ENCODE results near the gene ALS2CL. TPM values are rescaled to one million over a fixed set of nuclear protein-coding genes. Genes with fewer than 3 reads are reported as not detected.
"Not testable (repeated sequence)": the region's sequence is repeated elsewhere in the genome, so short reads cannot be mapped to it uniquely, and the experiment has no call there.

ALS2CL gene
- 1 to 10 TPM; 5.1 TPM for total RNA-seq

DNA sequence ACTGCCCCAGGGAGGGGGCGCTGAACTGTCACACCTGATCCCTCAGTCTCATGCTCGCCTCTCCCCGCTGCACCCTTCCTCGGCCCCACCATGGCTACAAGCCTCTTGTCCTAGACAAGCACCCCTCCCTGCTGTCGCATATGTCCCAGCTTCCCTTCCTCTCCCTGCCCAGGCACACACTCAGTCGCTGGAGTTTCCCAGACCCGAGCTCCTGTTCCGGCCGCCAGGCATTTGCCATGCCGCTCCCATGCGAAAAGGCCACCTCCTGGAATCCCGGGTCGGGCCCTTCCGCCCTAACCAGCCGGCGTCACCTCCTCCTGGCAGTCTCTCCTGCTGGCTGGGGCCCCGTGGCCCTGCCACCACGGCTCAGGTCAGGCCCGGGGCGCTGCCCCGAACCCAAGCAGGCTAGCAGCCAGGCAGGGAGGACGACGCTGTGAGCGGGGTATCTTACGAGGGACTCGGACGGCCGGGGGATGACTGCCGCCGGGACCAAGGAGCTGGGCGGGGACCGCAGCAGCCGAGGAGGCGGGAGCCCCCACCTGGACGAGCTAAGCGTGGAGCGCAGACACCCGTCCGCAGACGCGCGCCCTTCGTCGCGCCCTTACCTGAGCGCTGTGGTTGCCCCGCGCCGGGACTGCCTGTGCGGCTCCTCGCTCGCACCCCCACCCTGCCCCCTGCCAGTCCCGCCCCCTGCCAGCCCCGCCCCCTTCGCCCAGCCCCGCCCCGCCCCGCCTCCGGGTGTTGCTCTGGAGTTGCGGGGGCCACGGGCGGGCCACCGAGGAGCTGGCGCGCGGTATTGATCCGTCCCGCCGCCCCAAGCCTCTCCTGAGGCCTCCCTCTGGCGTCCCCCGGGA, at the start of gene ALS2CL:
ALS2CL (minus strand) TSS at position 642 of the 854 bp plus-strand sequence. CDS start 4,239 bp downstream, outside the sequence.
- intact Hi-C loops (cut with micrococcal nuclease), result loop anchor here (1.0 to 10.0 kb wide), 4 partner anchors 154 to 364 kb away; no protein-coding TSS in a partner anchor
- peak within 1 kb of the TSS; percentile 84 for H3K4me3 Mint-ChIP-seq
- DNase-seq, result peak; percentile 65
- H3K27me3 Mint-ChIP-seq (ENCODE audit: low read depth), result no peaks in the 10 kb centered on the region
- H3K9me3 Mint-ChIP-seq, result no peaks in the 10 kb centered on the region
- peaks cover 52% of the 10 kb centered on the region for H3K4me1 Mint-ChIP-seq (ENCODE audit: low read depth)
- peak within 1 kb of the TSS; percentile 36 for H3K27ac Mint-ChIP-seq
- CTCF ChIA-PET, result interaction anchor here (0.8 to 0.9 kb wide), 2 partner anchors 11 to 135 kb away, joined by 3 read pairs; no protein-coding TSS in a partner anchor
- H3K36me3 Mint-ChIP-seq (ENCODE audit: low read depth), result no peaks in the 10 kb centered on the region

DNA sequence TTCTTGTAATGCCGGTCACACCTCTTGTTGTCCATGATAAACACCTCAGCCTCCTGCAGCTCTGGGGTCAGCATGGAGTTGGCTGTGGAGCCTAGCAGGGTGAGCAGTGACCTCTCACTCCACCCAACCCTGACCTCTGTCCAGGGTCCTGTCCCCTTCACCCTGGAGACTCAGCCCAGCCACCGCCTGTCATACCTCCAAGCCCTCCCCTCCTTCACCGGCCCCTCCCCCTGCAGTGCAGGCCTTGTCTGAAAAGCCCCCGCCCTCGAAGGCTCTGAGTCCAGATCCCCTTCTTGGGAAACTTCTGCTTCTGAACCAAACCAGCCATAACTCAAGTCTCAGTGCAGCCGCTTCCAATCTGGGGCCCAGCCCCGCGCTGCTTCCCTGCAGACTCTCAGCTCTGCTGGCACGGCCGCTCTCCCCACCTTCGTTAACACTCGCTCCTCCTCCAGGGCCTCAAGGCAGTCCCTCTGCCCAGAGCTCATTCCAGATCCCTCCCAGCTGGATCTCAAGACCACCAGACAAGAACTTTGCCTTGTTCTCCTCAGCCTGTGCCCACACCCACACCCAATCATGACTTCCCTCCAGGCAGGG, 49.6 kb upstream of the ALS2CL start:
- H3K4me3 Mint-ChIP-seq, result no peak overlapping the region
- no peaks in the 10 kb centered on the region for H3K27me3 Mint-ChIP-seq (ENCODE audit: low read depth)
- no peaks in the 10 kb centered on the region for H3K9me3 Mint-ChIP-seq
- intact Hi-C loops (cut with micrococcal nuclease), result no loop called here
- H3K4me1 Mint-ChIP-seq (ENCODE audit: low read depth), result no peaks in the 10 kb centered on the region
- no peak overlapping the region for H3K27ac Mint-ChIP-seq
- DNase-seq, result no peak
- no peaks in the 10 kb centered on the region for H3K36me3 Mint-ChIP-seq (ENCODE audit: low read depth)
- CTCF ChIA-PET, result no interaction called here

- DNase-seq; H3K4me1 Mint-ChIP-seq (ENCODE audit: low read depth); CTCF ChIA-PET; H3K4me3 Mint-ChIP-seq; H3K27ac Mint-ChIP-seq; H3K9me3 Mint-ChIP-seq; H3K36me3 Mint-ChIP-seq (ENCODE audit: low read depth); H3K27me3 Mint-ChIP-seq (ENCODE audit: low read depth); intact Hi-C loops (cut with micrococcal nuclease): not testable (repeated sequence)
Observed at GRCh38 chr3:46739565-46739964, 46.1 kb upstream of the ALS2CL start.

DNA sequence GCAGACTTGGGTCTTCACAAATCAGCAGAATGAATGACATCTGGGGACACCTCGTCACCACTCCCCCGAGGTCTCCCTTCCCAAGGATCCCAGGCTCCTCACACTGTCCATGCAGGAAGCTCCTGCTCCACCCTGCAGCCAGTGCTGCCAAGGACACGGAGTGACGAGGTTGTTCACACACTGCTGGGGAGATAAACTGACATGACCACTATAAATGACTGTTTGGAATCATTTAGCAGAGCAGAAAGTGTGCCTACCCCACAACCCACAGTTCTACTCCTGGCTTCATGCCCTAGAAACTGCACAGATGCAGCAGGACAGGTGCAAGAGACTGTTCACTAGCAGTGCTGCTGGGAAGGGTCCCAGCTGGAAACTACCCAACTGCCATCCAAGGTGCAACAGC, 43.9 kb upstream of the ALS2CL start:
- no peaks in the 10 kb centered on the region for H3K27me3 Mint-ChIP-seq (ENCODE audit: low read depth)
- no peak overlapping the region for H3K27ac Mint-ChIP-seq
- CTCF ChIA-PET, result interaction anchor here (0.9 kb wide), 1 partner anchor 172 kb away, joined by 3 read pairs; no protein-coding TSS in a partner anchor
- no peaks in the 10 kb centered on the region for H3K4me1 Mint-ChIP-seq (ENCODE audit: low read depth)
- intact Hi-C loops (cut with micrococcal nuclease), result no loop called here
- DNase-seq, result no peak
- no peaks in the 10 kb centered on the region for H3K9me3 Mint-ChIP-seq
- H3K36me3 Mint-ChIP-seq (ENCODE audit: low read depth), result no peaks in the 10 kb centered on the region
- H3K4me3 Mint-ChIP-seq, result no peak overlapping the region

DNA sequence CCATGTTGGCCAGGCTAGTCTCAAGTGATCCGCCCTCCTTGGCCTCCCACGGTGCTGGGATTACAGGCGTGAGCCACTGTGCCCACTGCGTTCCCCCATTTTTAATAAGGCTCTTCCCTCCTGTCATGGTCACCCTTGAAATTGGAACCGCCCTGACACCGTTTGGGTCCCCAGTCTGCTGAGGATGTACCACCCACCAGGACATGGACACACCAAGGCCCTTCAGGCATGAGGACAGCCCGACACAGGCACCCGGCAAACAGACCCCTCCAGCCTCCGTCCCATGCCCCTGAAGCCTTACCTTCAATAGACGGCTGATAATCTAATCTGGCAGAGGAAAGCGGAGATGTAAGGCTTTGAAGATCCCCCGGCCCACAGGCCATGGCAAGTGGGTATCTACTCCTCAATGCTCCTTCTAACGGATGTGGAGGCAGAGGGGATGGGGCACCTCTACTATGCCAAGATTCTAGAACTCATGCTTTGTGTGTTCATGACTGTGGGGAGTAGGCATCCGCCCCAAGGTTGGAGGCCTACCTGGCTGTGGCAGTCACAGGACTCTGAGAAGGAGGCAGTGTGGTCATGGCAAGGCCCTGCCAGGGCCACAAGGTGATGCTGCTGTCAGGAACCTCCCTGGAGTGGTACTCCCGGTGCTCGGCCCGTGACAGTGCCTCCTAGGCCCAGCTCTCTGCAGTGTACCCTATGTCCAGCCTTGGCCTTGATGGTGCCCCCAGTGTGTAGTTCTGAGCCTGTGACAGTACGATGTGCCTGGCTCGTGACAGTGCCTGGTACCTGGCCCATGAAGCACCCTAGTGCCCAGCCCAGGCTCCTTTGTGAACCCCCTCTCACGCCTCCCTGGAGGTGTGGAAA, 42.8 kb upstream of the ALS2CL start:
- intact Hi-C loops (cut with micrococcal nuclease), result no loop called here
- H3K36me3 Mint-ChIP-seq (ENCODE audit: low read depth), result no peaks in the 10 kb centered on the region
- no peaks in the 10 kb centered on the region for H3K27me3 Mint-ChIP-seq (ENCODE audit: low read depth)
- no peaks in the 10 kb centered on the region for H3K9me3 Mint-ChIP-seq
- no peak for DNase-seq
- H3K4me1 Mint-ChIP-seq (ENCODE audit: low read depth), result no peaks in the 10 kb centered on the region
- no peak overlapping the region for H3K4me3 Mint-ChIP-seq
- CTCF ChIA-PET, result interaction anchor here (0.7 to 0.9 kb wide), 2 partner anchors 173 to 953 kb away, joined by 3 read pairs; no protein-coding TSS in a partner anchor
- H3K27ac Mint-ChIP-seq, result no peak overlapping the region

DNA sequence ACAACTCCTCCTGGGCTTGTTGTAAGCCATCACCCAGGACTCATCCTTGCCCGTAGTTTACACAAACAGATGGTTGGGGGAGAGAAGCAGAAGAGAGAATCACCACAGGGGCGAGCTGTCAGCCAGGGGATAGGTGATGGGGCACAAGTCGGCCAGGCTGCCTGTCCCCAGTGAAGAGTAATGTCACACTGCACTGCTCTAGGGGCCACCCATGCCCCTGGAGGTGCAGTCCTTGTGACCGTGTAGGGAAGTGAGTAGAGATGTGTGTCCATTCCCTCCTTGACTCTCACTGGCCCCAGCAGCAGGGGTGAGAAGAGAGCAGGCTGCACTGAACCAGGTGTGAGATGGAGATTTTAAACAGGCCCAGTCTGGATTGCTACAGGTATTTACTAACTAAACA, 41.3 kb upstream of the ALS2CL start:
- CTCF ChIA-PET, result no interaction called here
- no peaks in the 10 kb centered on the region for H3K9me3 Mint-ChIP-seq
- no peak for DNase-seq
- no peaks in the 10 kb centered on the region for H3K36me3 Mint-ChIP-seq (ENCODE audit: low read depth)
- H3K27me3 Mint-ChIP-seq (ENCODE audit: low read depth), result no peaks in the 10 kb centered on the region
- H3K27ac Mint-ChIP-seq, result no peak overlapping the region
- no peaks in the 10 kb centered on the region for H3K4me1 Mint-ChIP-seq (ENCODE audit: low read depth)
- intact Hi-C loops (cut with micrococcal nuclease), result no loop called here
- H3K4me3 Mint-ChIP-seq, result no peak overlapping the region

GRCh38 chr3:46733026-46733800, 39.7 kb upstream of the ALS2CL start:
- Mint-ChIP-seq H3K9me3 (no peaks in the 10 kb centered on the region), H3K4me1 (ENCODE audit: low read depth) (no peaks in the 10 kb centered on the region), H3K36me3 (ENCODE audit: low read depth) (no peaks in the 10 kb centered on the region), H3K4me3 (no peak overlapping the region), H3K27me3 (ENCODE audit: low read depth) (no peaks in the 10 kb centered on the region), H3K27ac (no peak overlapping the region)
- intact Hi-C loops (cut with micrococcal nuclease), result no loop called here
- CTCF ChIA-PET, result no interaction called here
- no peak for DNase-seq

- no peaks in the 10 kb centered on the region for H3K9me3 Mint-ChIP-seq
- no peak for DNase-seq
- H3K4me3 Mint-ChIP-seq, result no peak overlapping the region
- no peaks in the 10 kb centered on the region for H3K4me1 Mint-ChIP-seq (ENCODE audit: low read depth)
- no peaks in the 10 kb centered on the region for H3K27me3 Mint-ChIP-seq (ENCODE audit: low read depth)
- intact Hi-C loops (cut with micrococcal nuclease), result no loop called here
- CTCF ChIA-PET, result no interaction called here
- H3K27ac Mint-ChIP-seq, result no peak overlapping the region
- H3K36me3 Mint-ChIP-seq (ENCODE audit: low read depth), result no peaks in the 10 kb centered on the region
Observed at GRCh38 chr3:46731795-46732194, 38.3 kb upstream of the ALS2CL start.

- H3K9me3 Mint-ChIP-seq, result no peaks in the 10 kb centered on the region
- H3K4me1 Mint-ChIP-seq (ENCODE audit: low read depth), result no peaks in the 10 kb centered on the region
- H3K36me3 Mint-ChIP-seq (ENCODE audit: low read depth), result no peaks in the 10 kb centered on the region
- no peaks in the 10 kb centered on the region for H3K27me3 Mint-ChIP-seq (ENCODE audit: low read depth)
- intact Hi-C loops (cut with micrococcal nuclease), result no loop called here
- CTCF ChIA-PET, result no interaction called here
- H3K27ac Mint-ChIP-seq, result no peak overlapping the region
- DNase-seq, result no peak
- no peak overlapping the region for H3K4me3 Mint-ChIP-seq
Observed at GRCh38 chr3:46730819-46731218, 37.3 kb upstream of the ALS2CL start.

- no peaks in the 10 kb centered on the region for H3K9me3 Mint-ChIP-seq
- H3K27ac Mint-ChIP-seq, result no peak overlapping the region
- no peak overlapping the region for H3K4me3 Mint-ChIP-seq
- H3K27me3 Mint-ChIP-seq (ENCODE audit: low read depth), result peaks cover 1% of the 10 kb centered on the region
- no peak for DNase-seq
- no peaks in the 10 kb centered on the region for H3K4me1 Mint-ChIP-seq (ENCODE audit: low read depth)
- CTCF ChIA-PET, result interaction anchor here (0.7 kb wide), 1 partner anchor 68 kb away, joined by 3 read pairs; no protein-coding TSS in a partner anchor
- H3K36me3 Mint-ChIP-seq (ENCODE audit: low read depth), result no peaks in the 10 kb centered on the region
- intact Hi-C loops (cut with micrococcal nuclease), result no loop called here
Observed at GRCh38 chr3:46729038-46729437, 35.6 kb upstream of the ALS2CL start.

- DNase-seq, result no peak
- intact Hi-C loops (cut with micrococcal nuclease), result no loop called here
- Mint-ChIP-seq H3K9me3 (peaks cover 2% of the 10 kb centered on the region), H3K4me1 (ENCODE audit: low read depth) (no peaks in the 10 kb centered on the region), H3K27me3 (ENCODE audit: low read depth) (peaks cover 5% of the 10 kb centered on the region), H3K4me3 (no peak overlapping the region), H3K27ac (no peak overlapping the region), H3K36me3 (ENCODE audit: low read depth) (no peaks in the 10 kb centered on the region)
- CTCF ChIA-PET, result no interaction called here
Observed at GRCh38 chr3:46725621-46726314, 32.3 kb upstream of the ALS2CL start.
